GM18951 (cell line): ENCODE data around the gene ZNF106.

Source experiments
- POLR2A ChIP-seq: IDR thresholded peaks from 4 replicates; pipeline ENCODE4 v1.6.1; 2011; ENCODE audit warnings: mild to moderate bottlenecking; ENCODE audit not compliant: insufficient read length, insufficient read depth; ENCODE audit errors: extremely low read depth
- in situ Hi-C: fragments of 300-500 bp; cut with MboI; formaldehyde crosslinking; loops from one replicate; pipeline ENCODE4 v1.12.0; 2022; ENCODE audit warnings: low sequenced_read_pairs, mixed read lengths, inconsistent platforms; ENCODE audit not compliant: unreplicated experiment

The ZNF106 gene

GRCh38 chr15:42490671-42491538 lies at the start of gene ZNF106:
Gene ZNF106, minus strand, starts transcription at chr15:42491141. Its CDS starts 18,852 bp downstream, at chr15:42472289.
- in situ Hi-C loops, result no loop called here
- TF ChIP-seq POLR2A, result peak; percentile 93

GRCh38 chr15:42533246-42533645 lies 42.3 kb upstream of the ZNF106 start:
- in situ Hi-C loops, result no loop called here
- TF ChIP-seq POLR2A, result no peak

- in situ Hi-C loops, result no loop called here
- TF ChIP-seq POLR2A, result no peak
These were observed 38.0 kb upstream of the ZNF106 start for GRCh38 chr15:42528970-42529369.

- TF ChIP-seq POLR2A, result no peak
- in situ Hi-C loops, result no loop called here
These were observed 32.4 kb upstream of the ZNF106 start for GRCh38 chr15:42523331-42523730.

- TF ChIP-seq POLR2A, result no peak
- in situ Hi-C loops, result no loop called here
These were observed 20.1 kb upstream of the ZNF106 start for GRCh38 chr15:42511007-42511391.

GRCh38 chr15:42510258-42511006 lies 19.5 kb upstream of the ZNF106 start:
- TF ChIP-seq POLR2A, result no peak
- in situ Hi-C loops, result no loop called here

GRCh38 chr15:42508263-42508690 lies 17.3 kb upstream of the ZNF106 start:
- in situ Hi-C loops, result no loop called here
- no peak for TF ChIP-seq POLR2A

GRCh38 chr15:42507514-42507913 lies 16.6 kb upstream of the ZNF106 start:
- no peak for TF ChIP-seq POLR2A
- in situ Hi-C loops, result no loop called here

- no peak for TF ChIP-seq POLR2A
These were observed 13.7 kb upstream of the ZNF106 start for GRCh38 chr15:42504631-42505030.

GRCh38 chr15:42503825-42504224 lies 12.9 kb upstream of the ZNF106 start:
- in situ Hi-C loops, result no loop called here
- TF ChIP-seq POLR2A, result no peak

More at GRCh38 chr15:42504631-42505030, 13.7 kb upstream of the ZNF106 start:
- in situ Hi-C loops, result no loop called here

GRCh38 chr15:42502477-42502876 lies 11.5 kb upstream of the ZNF106 start:
- TF ChIP-seq POLR2A, result no peak
- in situ Hi-C loops, result no loop called here

GRCh38 chr15:42499858-42500609 lies 9.1 kb upstream of the ZNF106 start:
- TF ChIP-seq POLR2A, result no peak
- in situ Hi-C loops, result no loop called here
